K562 (cell line): ENCODE results near the gene TACC3. TPM values are rescaled to one million over a fixed set of nuclear protein-coding genes. Genes with fewer than 3 reads are reported as not detected.

Source experiments
- ARID4B ChIP-seq: sonication (generic); formaldehyde crosslinking; IDR thresholded peaks from 2 replicates; pipeline ENCODE4 v1.8.0; 2022; ENCODE audit warnings: mild to moderate bottlenecking, missing genetic modification reagents
- JUN ChIP-seq, 2 experiments: sonication (generic) in 1 of 2; formaldehyde crosslinking in 1 of 2; IDR thresholded peaks; 2 replicates each; pipeline versions ENCODE4 v1.6.1 to v1.8.0; 2012 to 2022; ENCODE audit warnings: borderline replicate concordance in 2 of 2, mild to moderate bottlenecking in 2 of 2, improper control_type of control experiment in 1 of 2, low read depth in 1 of 2, low read length in 1 of 2, missing genetic modification reagents in 1 of 2
- MAZ ChIP-seq, 2 experiments: fragments of 450-650 bp in 1 of 2; sonication (generic) in 1 of 2; formaldehyde crosslinking; IDR thresholded peaks in 1 of 2; conservative IDR thresholded peaks in 1 of 2; 2 replicates each; pipeline versions ENCODE4 v1.4.0 to v1.5.0; 2020; ENCODE audit warnings: mild to moderate bottlenecking in 1 of 2, missing genetic modification reagents in 1 of 2
- MGA ChIP-seq: fragments of 450-650 bp; IDR thresholded peaks from 2 replicates; pipeline ENCODE4 v1.6.1; 2016; ENCODE audit warnings: mild to moderate bottlenecking, moderate library complexity
- NFIC ChIP-seq: fragments of 450-650 bp; IDR thresholded peaks from 2 replicates; pipeline ENCODE4 v1.6.1; 2017; ENCODE audit warnings: mild to moderate bottlenecking, inconsistent platforms
- PHB ChIP-seq: fragments of 250-450 bp; sonication (Bioruptor Pico); IDR thresholded peaks from 2 replicates; pipeline ENCODE4 v1.5.0; 2021
- ZNF253 ChIP-seq: fragments of 250-450 bp; sonication (Bioruptor Pico); conservative IDR thresholded peaks from 2 replicates; pipeline ENCODE4 v1.6.1; 2021; ENCODE audit warnings: mild to moderate bottlenecking
- ZNF511 ChIP-seq: sonication (generic); formaldehyde crosslinking; IDR thresholded peaks from 2 replicates; pipeline ENCODE4 v1.8.0; 2022; ENCODE audit warnings: mild to moderate bottlenecking, missing genetic modification reagents
- polyA plus RNA-seq, 8 experiments: library from polyadenylated mRNA; depleted of rRNA in 4 of 8; stranded (reverse) in 5 of 8; unstranded in 3 of 8; fragments of >200 nt; fragmentation: Nextera tagmentation in 2 of 8; fragmentation: Illumina TruSeq in 1 of 8; extraction: Ambion mirVana in 2 of 8; extraction: Trizol in 1 of 8; gene quantifications; 2 replicates each; pipeline versions ENCODE4 v1.2.1 to v1.2.3, GENCODE V29; 2011 to 2014; ENCODE audit warnings: inconsistent platforms in 1 of 8, missing spikeins in 1 of 8
- total RNA-seq, 7 experiments: library from RNA; depleted of rRNA in 6 of 7; stranded (reverse); fragments of >200 nt in 6 of 7; fragmentation: Illumina TruSeq in 2 of 7; extraction: Trizol in 2 of 7; gene quantifications; 2 replicates each; pipeline versions ENCODE4 v1.2.1 to v1.2.3, GENCODE V29; 2011 to 2021; ENCODE audit warnings: low replicate concordance in 1 of 7

The TACC3 gene
- total and polyA plus RNA-seq, 9 of the 15 experiments (the other 6 are each of a cell fraction or from before 2014, with no cell fraction given): 1.9 to 122 (median 55.6) TPM

- peak; percentile 94 for TF ChIP-seq MGA
- peak; percentile 74 for TF ChIP-seq ARID4B (CRISPR knock-in tag)
- peak; percentile 80 for TF ChIP-seq NFIC
- no peak for TF ChIP-seq ZNF253
- no peak for TF ChIP-seq PHB (CRISPR knock-in tag)
- TF ChIP-seq JUN (IDR thresholded peaks at IDR 0.05; ENCODE audit: borderline replicate concordance, low read depth, low read length): no peak
- TF ChIP-seq JUN (CRISPR knock-in tag; IDR thresholded peaks at IDR 0.05; ENCODE audit: borderline replicate concordance): peak; percentile 87; the same call in 1 of the 2 replicates
- peak; percentile 95 for TF ChIP-seq ZNF511 (CRISPR knock-in tag)
- peak in 1 of 2 experiments; percentile 79; a peak in 2 of 4 replicates for TF ChIP-seq MAZ (CRISPR knock-in tag; conservative IDR thresholded peaks at IDR 0.05 in 1 of 2, IDR thresholded peaks at IDR 0.05 in 1 of 2)
Observed at GRCh38 chr4:1683736-1684505, 37.4 kb upstream of the TACC3 start, which contains the start of gene FAM53A (continued).
